Measurements from ENCODE around the gene FXYD6.
A peak's percentile ranks its signal among the peaks of the same experiment; 100 is the strongest.
"Not testable (repeated sequence)": the region's sequence is repeated elsewhere in the genome, so short reads cannot be mapped to it uniquely, and the experiment has no call there.

Gene FXYD6

GRCh38 chr11:117814766-117815261, 61.6 kb downstream of the FXYD6 start:
- peak; percentile 48 for DNase-seq

- DNase-seq, result no peak
Observed at GRCh38 chr11:117814204-117814765, 62.2 kb downstream of the FXYD6 start.

GRCh38 chr11:117810056-117810451, 66.4 kb downstream of the FXYD6 start:
- DNase-seq, result not testable (repeated sequence)

- DNase-seq, result peak; percentile 46
Observed at GRCh38 chr11:117809236-117810055, 67.0 kb downstream of the FXYD6 start.

- DNase-seq, result no peak
Observed at GRCh38 chr11:117808784-117809183, 67.7 kb downstream of the FXYD6 start.

- DNase-seq, result peak; percentile 57
Observed at GRCh38 chr11:117807482-117808327, 68.8 kb downstream of the FXYD6 start.

- DNase-seq, result no peak
Observed at GRCh38 chr11:117806846-117807245, 69.6 kb downstream of the FXYD6 start.

GRCh38 chr11:117805045-117805444, 71.4 kb downstream of the FXYD6 start:
- no peak for DNase-seq

GRCh38 chr11:117803896-117804295, 72.6 kb downstream of the FXYD6 start:
- DNase-seq, result no peak

- no peak for DNase-seq
Observed at GRCh38 chr11:117799634-117800033, 76.8 kb downstream of the FXYD6 start.

GRCh38 chr11:117796872-117797529, 79.5 kb downstream of the FXYD6 start, which contains the start of gene DSCAML1:
TSS of gene DSCAML1 (minus strand) at chr11:117797216. CDS start at chr11:117797079, 137 bp downstream.
- DNase-seq, result no peak

GRCh38 chr11:117796456-117796871, 80.0 kb downstream of the FXYD6 start:
- DNase-seq, result no peak

GRCh38 chr11:117795638-117796455, 80.6 kb downstream of the FXYD6 start:
- DNase-seq, result no peak

GRCh38 chr11:117794772-117795629, 81.5 kb downstream of the FXYD6 start:
- DNase-seq, result no peak

GRCh38 chr11:117794135-117794534, 82.3 kb downstream of the FXYD6 start:
- no peak for DNase-seq

- no peak for DNase-seq
Observed at GRCh38 chr11:117793583-117793982, 82.9 kb downstream of the FXYD6 start.

GRCh38 chr11:117792992-117793391, 83.5 kb downstream of the FXYD6 start:
- DNase-seq, result no peak

- no peak for DNase-seq
Observed at GRCh38 chr11:117792241-117792640, 84.2 kb downstream of the FXYD6 start.

GRCh38 chr11:117790279-117790678, 86.2 kb downstream of the FXYD6 start:
- no peak for DNase-seq

- DNase-seq, result no peak
Observed at GRCh38 chr11:117789241-117789640, 87.2 kb downstream of the FXYD6 start.

Measured in fibroblast of skin of right biceps (primary cell).